Ascending aorta (tissue), 2 donors: ENCODE measurements around the gene CYRIA. TPM values are rescaled to one million over a fixed set of nuclear protein-coding genes. Genes with fewer than 3 reads are reported as not detected.

Experiments
- DNase-seq, 2 donors: peaks; one replicate each; pipeline ENCODE4 v3.0.0-alpha.2; 2019; ENCODE audit warnings: low spot score in 2 of 2
- H3K27ac ChIP-seq, 2 donors: fragments of 200-600 bp; sonication (generic); one replicate each; pipeline ENCODE4 v1.5.1; 2016 to 2017; ENCODE audit warnings: mild to moderate bottlenecking in 1 of 2
- H3K27me3 ChIP-seq: fragments of 200-600 bp; sonication (generic); one replicate; pipeline ENCODE4 v1.5.1; 2017
- H3K36me3 ChIP-seq, 2 donors: fragments of 200-600 bp; sonication (generic); one replicate each; pipeline ENCODE4 v1.5.1; 2016
- H3K4me1 ChIP-seq, 2 donors: fragments of 200-600 bp; sonication (generic); one replicate each; pipeline ENCODE4 v1.5.1; 2016 to 2017; ENCODE audit warnings: mild to moderate bottlenecking in 1 of 2
- H3K4me3 ChIP-seq, 2 donors: fragments of 200-600 bp; sonication (generic); one replicate each; pipeline ENCODE4 v1.5.1; 2016 to 2017; ENCODE audit warnings: mild to moderate bottlenecking in 1 of 2
- H3K9me3 ChIP-seq, 2 donors: fragments of 200-600 bp; sonication (generic); one replicate each; pipeline ENCODE4 v1.5.1; 2016
- CTCF ChIP-seq, 3 experiments: fragments of 200-600 bp in 2 of 3; fragments of 450-650 bp in 1 of 3; sonication (generic) in 2 of 3; IDR thresholded peaks; one replicate each; pipeline ENCODE4 v1.5.1; 2016 to 2019; ENCODE audit warnings: antibody characterized with exemption in 3 of 3, mild to moderate bottlenecking in 1 of 3, moderate library complexity in 1 of 3
- intact Hi-C: fragments of 100-400 bp; cut with DNase I; formaldehyde crosslinking; loops from one replicate; pipeline ENCODE4 v1.15.1; 2023
- total RNA-seq: library from RNA; depleted of rRNA; stranded (reverse); fragments of >200 nt; gene quantifications from one replicate; pipeline ENCODE4 v1.1.0, GENCODE V29; 2016

Gene CYRIA
- total RNA-seq, 1 donor from 2014 or later, result 7.1 TPM

GRCh38 chr2:16637304-16637703, 28.3 kb downstream of the CYRIA start:
- no peak for TF ChIP-seq CTCF (IDR thresholded peaks at IDR 0.05)
- intact Hi-C loops, result no loop called here
- Histone ChIP-seq H3K27ac (no peak overlapping the region), H3K4me3 (no peak overlapping the region), H3K36me3 (no peaks in the 10 kb centered on the region), H3K9me3 (no peaks in the 10 kb centered on the region), H3K4me1 (no peaks in the 10 kb centered on the region), H3K27me3 (no peaks in the 10 kb centered on the region)
- no peak for DNase-seq

GRCh38 chr2:16635791-16636699, 29.6 kb downstream of the CYRIA start:
- no peaks in the 10 kb centered on the region for H3K4me1 ChIP-seq
- no peak overlapping the region for H3K4me3 ChIP-seq
- H3K36me3 ChIP-seq, result no peaks in the 10 kb centered on the region
- no peak for TF ChIP-seq CTCF (IDR thresholded peaks at IDR 0.05)
- no peaks in the 10 kb centered on the region for H3K27me3 ChIP-seq
- DNase-seq, result no peak
- H3K9me3 ChIP-seq, result no peaks in the 10 kb centered on the region
- H3K27ac ChIP-seq, result no peak overlapping the region
- intact Hi-C loops, result no loop called here

DNA sequence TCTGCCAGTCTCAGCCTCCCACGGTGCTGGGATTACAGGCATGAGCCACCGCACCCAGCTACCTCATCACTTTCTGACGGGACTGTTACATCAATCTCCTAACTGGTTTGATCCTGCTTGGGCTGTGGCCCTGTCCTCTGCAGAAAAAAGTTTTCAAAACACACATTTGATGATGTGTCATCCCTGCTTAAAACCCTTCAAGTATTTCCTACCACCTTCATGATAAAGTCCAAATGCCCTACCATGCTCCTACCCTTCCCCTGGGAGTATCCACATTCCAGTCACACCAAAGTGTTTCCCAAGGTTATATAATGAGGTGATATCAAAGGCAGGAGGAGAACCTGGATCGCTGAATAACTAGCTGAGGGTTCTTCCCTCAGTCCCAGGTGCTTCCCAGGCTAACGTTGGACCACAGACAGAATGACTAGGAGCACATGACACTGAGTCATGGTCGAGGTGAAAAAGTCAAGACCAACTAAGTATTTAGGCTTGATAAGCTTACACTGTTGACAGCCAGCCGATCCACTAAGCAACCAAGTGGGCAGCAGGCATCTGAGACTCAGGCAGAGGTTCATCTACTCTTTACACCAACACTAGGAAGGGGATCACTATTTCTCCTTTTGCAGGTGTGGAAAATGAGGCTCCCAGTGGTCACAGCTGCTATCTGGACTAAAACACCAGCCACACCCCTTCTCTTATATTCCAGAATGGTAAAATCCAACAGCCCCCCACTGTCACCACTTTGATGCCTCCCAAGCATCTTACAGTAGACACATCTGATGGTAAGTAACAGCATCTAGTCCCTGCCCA, 31.8 kb downstream of the CYRIA start:
- intact Hi-C loops, result no loop called here
- H3K4me3 ChIP-seq, result no peak overlapping the region
- no peak for DNase-seq
- no peaks in the 10 kb centered on the region for H3K4me1 ChIP-seq
- no peaks in the 10 kb centered on the region for H3K27me3 ChIP-seq
- no peak overlapping the region for H3K27ac ChIP-seq
- no peak for TF ChIP-seq CTCF (IDR thresholded peaks at IDR 0.05)
- no peaks in the 10 kb centered on the region for H3K36me3 ChIP-seq
- H3K9me3 ChIP-seq, result no peaks in the 10 kb centered on the region

DNA sequence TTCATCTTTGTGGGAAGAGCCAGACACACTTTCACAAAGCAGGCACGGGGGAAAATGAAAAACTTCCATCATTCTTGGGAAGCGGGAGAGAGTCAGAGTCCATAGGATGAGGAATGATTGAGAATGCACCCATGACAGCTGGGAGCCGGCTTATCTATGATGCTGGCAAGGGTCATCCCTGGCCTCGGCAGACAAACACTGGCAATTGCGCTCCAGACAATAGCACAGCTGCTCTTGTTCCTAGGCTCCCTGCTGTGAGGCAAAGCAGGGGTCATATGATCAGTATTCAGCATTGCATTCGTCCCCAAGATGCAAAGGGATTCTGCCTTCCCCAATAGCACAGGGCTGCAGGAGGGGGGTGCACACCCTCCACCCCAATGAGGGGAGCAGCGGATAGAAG, 33.0 kb downstream of the CYRIA start:
- Histone ChIP-seq H3K4me1 (no peaks in the 10 kb centered on the region), H3K27ac (no peak overlapping the region), H3K27me3 (no peaks in the 10 kb centered on the region), H3K9me3 (no peaks in the 10 kb centered on the region), H3K36me3 (no peaks in the 10 kb centered on the region), H3K4me3 (no peak overlapping the region)
- intact Hi-C loops, result no loop called here
- no peak for TF ChIP-seq CTCF (IDR thresholded peaks at IDR 0.05)
- DNase-seq, result no peak

GRCh38 chr2:16630463-16630862, 35.2 kb downstream of the CYRIA start:
- intact Hi-C loops, result no loop called here
- no peaks in the 10 kb centered on the region for H3K27me3 ChIP-seq

More at GRCh38 chr2:16630463-16630862, 35.2 kb downstream of the CYRIA start:
- no peak for DNase-seq
- no peak overlapping the region for H3K27ac ChIP-seq
- H3K9me3 ChIP-seq, result no peaks in the 10 kb centered on the region
- H3K4me3 ChIP-seq, result no peak overlapping the region
- peaks cover 0 to 2% of the 10 kb centered on the region in 2 donors for H3K4me1 ChIP-seq
- no peaks in the 10 kb centered on the region for H3K36me3 ChIP-seq
- no peak for TF ChIP-seq CTCF (IDR thresholded peaks at IDR 0.05)
